Epithelial cell of proximal tubule (primary cell): ENCODE results near the gene GNG3. TPM values are rescaled to one million over a fixed set of nuclear protein-coding genes. Genes with fewer than 3 reads are reported as not detected.
A peak's percentile ranks its signal among the peaks of the same experiment; 100 is the strongest.

Experiments
- DNase-seq: peaks from one replicate; pipeline ENCODE4 v3.0.0-alpha.2; 2011; ENCODE audit warnings: low read depth
- H3K4me3 ChIP-seq: 2 replicates; pipeline ENCODE4 v1.5.1; 2011; ENCODE audit warnings: low read depth, mild to moderate bottlenecking, low read length
- CTCF ChIP-seq: conservative IDR thresholded peaks from 2 replicates; pipeline ENCODE4 v1.5.1; 2012; ENCODE audit warnings: low read depth, mild to moderate bottlenecking, low read length
- total RNA-seq: library from RNA; depleted of rRNA; stranded (reverse); fragments of >200 nt; gene quantifications from 2 replicates; pipeline ENCODE4 v1.2.3, GENCODE V29; 2015

GNG3 gene
- total RNA-seq, 1 donor from 2014 or later: not detected

- DNase-seq: no peak
- no peak for TF ChIP-seq CTCF
- peak overlapping the region; percentile 77 for H3K4me3 ChIP-seq
These were observed 1.3 kb upstream of the GNG3 start for GRCh38 chr11:62705880-62706849.

- DNase-seq: no peak
- peak overlapping the region; percentile 77 for H3K4me3 ChIP-seq
- TF ChIP-seq CTCF: no peak
These were observed 627 bp upstream of the GNG3 start for GRCh38 chr11:62706850-62707247.

- peak overlapping the region; percentile 62 for H3K4me3 ChIP-seq
- no peak for DNase-seq
- no peak for TF ChIP-seq CTCF
These were observed 916 bp downstream of the GNG3 start for GRCh38 chr11:62708392-62708791.

GRCh38 chr11:62708793-62709192, 1.3 kb downstream of the GNG3 start:
- no peak for TF ChIP-seq CTCF
- no peak for DNase-seq
- peak overlapping the region; percentile 62 for H3K4me3 ChIP-seq

- peak; percentile 74 for DNase-seq
- TF ChIP-seq CTCF: no peak
- H3K4me3 ChIP-seq: peak overlapping the region; percentile 62
These were observed 1.9 kb downstream of the GNG3 start for GRCh38 chr11:62709247-62710000.

GRCh38 chr11:62710001-62710345, 2.5 kb downstream of the GNG3 start:
- no peak for TF ChIP-seq CTCF
- peak overlapping the region; percentile 62 for H3K4me3 ChIP-seq
- no peak for DNase-seq
